Fibroblast of lung (primary cell): ENCODE data around the gene TRIB2.

Experiments used
- EZH2 ChIP-seq: IDR thresholded peaks from 2 replicates; pipeline ENCODE4 v1.5.1; 2012; ENCODE audit warnings: low read length, control low read depth, mild to moderate bottlenecking; ENCODE audit errors: missing control alignments
- TF ChIP-seq, protein P1 (sequence below), 2 donors: IDR thresholded peaks in 1 of 2; conservative IDR thresholded peaks in 1 of 2; 1 replicate in 1 of 2; 2 replicates in 1 of 2; pipeline ENCODE4 v1.5.1; 2011 to 2012; ENCODE audit warnings: low read length in 2 of 2, control low read depth in 1 of 2, inconsistent platforms in 1 of 2, low read depth in 1 of 2, mild to moderate bottlenecking in 1 of 2

DNA sequence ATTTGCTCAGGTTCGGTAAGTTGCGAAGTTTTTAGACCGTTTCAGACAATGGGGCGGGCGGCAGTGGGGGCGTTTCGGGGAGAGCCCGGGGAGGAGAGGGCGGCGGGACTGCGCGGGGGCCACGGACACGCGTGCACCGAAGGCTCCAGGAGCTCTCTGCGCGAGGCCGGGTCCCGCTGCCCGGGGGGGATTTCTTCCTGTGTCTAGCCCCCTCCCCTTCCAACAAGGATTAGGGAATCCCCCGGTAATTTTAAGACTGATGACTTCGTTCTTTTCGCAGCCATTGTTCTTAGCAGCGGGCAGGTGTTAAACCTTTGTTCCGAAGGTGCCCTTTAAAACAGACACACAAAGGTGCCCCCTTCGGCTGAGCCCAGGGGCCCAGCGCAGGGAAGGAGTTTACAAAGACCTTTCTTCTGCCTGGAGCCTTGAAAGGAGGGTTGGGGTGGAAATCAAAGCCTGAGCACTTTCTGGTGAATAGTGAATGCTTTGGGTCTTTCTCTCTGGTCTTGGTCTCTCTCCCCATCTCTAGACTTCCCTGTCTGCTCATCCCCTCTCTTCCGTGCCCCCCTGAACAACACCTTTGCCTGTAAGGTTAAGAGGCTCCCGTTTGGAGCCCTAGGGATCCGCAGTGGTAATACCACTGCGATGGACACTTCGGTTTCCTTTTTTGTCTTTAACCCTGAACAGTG is 2.1 kb downstream of the TRIB2 start:
- TF ChIP-seq, protein P1, sequence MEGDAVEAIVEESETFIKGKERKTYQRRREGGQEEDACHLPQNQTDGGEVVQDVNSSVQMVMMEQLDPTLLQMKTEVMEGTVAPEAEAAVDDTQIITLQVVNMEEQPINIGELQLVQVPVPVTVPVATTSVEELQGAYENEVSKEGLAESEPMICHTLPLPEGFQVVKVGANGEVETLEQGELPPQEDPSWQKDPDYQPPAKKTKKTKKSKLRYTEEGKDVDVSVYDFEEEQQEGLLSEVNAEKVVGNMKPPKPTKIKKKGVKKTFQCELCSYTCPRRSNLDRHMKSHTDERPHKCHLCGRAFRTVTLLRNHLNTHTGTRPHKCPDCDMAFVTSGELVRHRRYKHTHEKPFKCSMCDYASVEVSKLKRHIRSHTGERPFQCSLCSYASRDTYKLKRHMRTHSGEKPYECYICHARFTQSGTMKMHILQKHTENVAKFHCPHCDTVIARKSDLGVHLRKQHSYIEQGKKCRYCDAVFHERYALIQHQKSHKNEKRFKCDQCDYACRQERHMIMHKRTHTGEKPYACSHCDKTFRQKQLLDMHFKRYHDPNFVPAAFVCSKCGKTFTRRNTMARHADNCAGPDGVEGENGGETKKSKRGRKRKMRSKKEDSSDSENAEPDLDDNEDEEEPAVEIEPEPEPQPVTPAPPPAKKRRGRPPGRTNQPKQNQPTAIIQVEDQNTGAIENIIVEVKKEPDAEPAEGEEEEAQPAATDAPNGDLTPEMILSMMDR (conservative IDR thresholded peaks at IDR 0.05 in 1 of 2, IDR thresholded peaks at IDR 0.05 in 1 of 2; ENCODE audit: low read depth in 1 of 2, low read length in 2 of 2), result no peak
- no peak for TF ChIP-seq EZH2
